Activated T-cell treated with anti-CD3 and anti-CD28 coated beads for 48 hours (primary cell): ENCODE results near the gene KLHL26.

Experiments
- DNase-seq: peaks from one replicate; pipeline ENCODE4 v3.0.0-alpha.2; 2020; ENCODE audit warnings: low read depth

KLHL26 gene

GRCh38 chr19:18616023-18616422 lies 20.8 kb upstream of the KLHL26 start:
- no peak for DNase-seq

- no peak for DNase-seq
Observed at GRCh38 chr19:18617562-18617961, 19.3 kb upstream of the KLHL26 start.

- no peak for DNase-seq
Observed at GRCh38 chr19:18618236-18618635, 18.6 kb upstream of the KLHL26 start.

GRCh38 chr19:18620311-18620710 lies 16.5 kb upstream of the KLHL26 start:
- DNase-seq: no peak

GRCh38 chr19:18620902-18621301 lies 15.9 kb upstream of the KLHL26 start:
- no peak for DNase-seq

GRCh38 chr19:18626906-18627305 lies 9.9 kb upstream of the KLHL26 start:
- DNase-seq: no peak

GRCh38 chr19:18629166-18630088 lies 7.4 kb upstream of the KLHL26 start:
- no peak for DNase-seq

GRCh38 chr19:18633321-18633720 lies 3.5 kb upstream of the KLHL26 start:
- DNase-seq: no peak

- no peak for DNase-seq
Observed at GRCh38 chr19:18634612-18635297, 2.1 kb upstream of the KLHL26 start.

GRCh38 chr19:18635831-18636182 lies 1.0 kb upstream of the KLHL26 start:
- DNase-seq: no peak

GRCh38 chr19:18636183-18636968 lies 452 bp upstream of the KLHL26 start:
- DNase-seq: peak; percentile 98

- no peak for DNase-seq
Observed at GRCh38 chr19:18637673-18638630, 1.1 kb downstream of the KLHL26 start.

GRCh38 chr19:18639706-18640243 lies 2.9 kb downstream of the KLHL26 start:
- no peak for DNase-seq

GRCh38 chr19:18644196-18645034 lies 7.6 kb downstream of the KLHL26 start:
- DNase-seq: no peak

- no peak for DNase-seq
Observed at GRCh38 chr19:18645035-18645511, 8.2 kb downstream of the KLHL26 start.

- no peak for DNase-seq
Observed at GRCh38 chr19:18646535-18647370, 9.9 kb downstream of the KLHL26 start.

GRCh38 chr19:18647371-18647767 lies 10.5 kb downstream of the KLHL26 start:
- no peak for DNase-seq

GRCh38 chr19:18647807-18648206 lies 11.0 kb downstream of the KLHL26 start:
- DNase-seq: no peak

GRCh38 chr19:18648973-18649315 lies 12.1 kb downstream of the KLHL26 start:
- DNase-seq: no peak
